Activated CD8-positive, alpha-beta memory T cell treated with anti-CD3 and anti-CD28 coated beads, Interleukin-2, amount 50 U/mL, for 48 hours (primary cell): ENCODE measurements around the gene SAMD4A.
"Not testable (repeated sequence)": the region's sequence is repeated elsewhere in the genome, so short reads cannot be mapped to it uniquely, and the experiment has no call there.

ENCODE experiments used
- DNase-seq: peaks from one replicate; pipeline ENCODE4 v3.0.0-alpha.2; 2020

SAMD4A gene

GRCh38 chr14:54787261-54787660, 220.3 kb downstream of the SAMD4A start:
- peak; percentile 39 for DNase-seq

- no peak for DNase-seq
Observed at GRCh38 chr14:54788701-54789100, 221.8 kb downstream of the SAMD4A start.

GRCh38 chr14:54789166-54789565, 222.2 kb downstream of the SAMD4A start:
- DNase-seq, result no peak

- DNase-seq, result peak; percentile 15
Observed at GRCh38 chr14:54789781-54790480, 223.0 kb downstream of the SAMD4A start.

GRCh38 chr14:54791001-54791400, 224.1 kb downstream of the SAMD4A start:
- no peak for DNase-seq

- no peak for DNase-seq
Observed at GRCh38 chr14:54792288-54792687, 225.4 kb downstream of the SAMD4A start.

GRCh38 chr14:54794159-54794558, 227.2 kb downstream of the SAMD4A start:
- no peak for DNase-seq

- no peak for DNase-seq
Observed at GRCh38 chr14:54794796-54795195, 227.9 kb downstream of the SAMD4A start.

GRCh38 chr14:54796961-54797360, 230.0 kb downstream of the SAMD4A start:
- no peak for DNase-seq

- DNase-seq, result no peak
Observed at GRCh38 chr14:54797556-54797955, 230.6 kb downstream of the SAMD4A start.

- DNase-seq, result no peak
Observed at GRCh38 chr14:54797986-54798385, 231.1 kb downstream of the SAMD4A start.

GRCh38 chr14:54798465-54799124, 231.7 kb downstream of the SAMD4A start:
- no peak for DNase-seq

GRCh38 chr14:54801482-54801881, 234.6 kb downstream of the SAMD4A start:
- not testable (repeated sequence) for DNase-seq

- DNase-seq, result no peak
Observed at GRCh38 chr14:54803396-54803795, 236.5 kb downstream of the SAMD4A start.

GRCh38 chr14:54803926-54804537, 237.1 kb downstream of the SAMD4A start:
- DNase-seq, result no peak

GRCh38 chr14:54804538-54805041, 237.7 kb downstream of the SAMD4A start:
- DNase-seq, result no peak

GRCh38 chr14:54805070-54805444, 238.1 kb downstream of the SAMD4A start:
- no peak for DNase-seq

- DNase-seq, result peak; percentile 94
Observed at GRCh38 chr14:54805445-54806322, 238.8 kb downstream of the SAMD4A start.

GRCh38 chr14:54806616-54807015, 239.7 kb downstream of the SAMD4A start:
- DNase-seq, result no peak

GRCh38 chr14:54807428-54807827, 240.5 kb downstream of the SAMD4A start:
- no peak for DNase-seq

GRCh38 chr14:54807881-54808280, 241.0 kb downstream of the SAMD4A start:
- DNase-seq, result no peak

- DNase-seq, result no peak
Observed at GRCh38 chr14:54808326-54809161, 241.6 kb downstream of the SAMD4A start.
